Fibroblast of mammary gland (primary cell): ENCODE measurements around the gene SH2D4B.

Source experiments
- DNase-seq: peaks from one replicate; pipeline ENCODE4 v3.0.0-alpha.2; 2010; ENCODE audit warnings: low read depth
- H3K4me3 ChIP-seq: 2 replicates; pipeline ENCODE4 v1.5.1; 2011; ENCODE audit warnings: low read depth, mild to moderate bottlenecking, low read length, moderate library complexity; ENCODE audit not compliant: control insufficient read depth
- TF ChIP-seq, protein P1 (sequence below): conservative IDR thresholded peaks from 2 replicates; pipeline ENCODE4 v1.5.1; 2011; ENCODE audit warnings: low read depth, low read length, inconsistent platforms; ENCODE audit not compliant: control insufficient read depth, insufficient read depth

The SH2D4B gene

DNA sequence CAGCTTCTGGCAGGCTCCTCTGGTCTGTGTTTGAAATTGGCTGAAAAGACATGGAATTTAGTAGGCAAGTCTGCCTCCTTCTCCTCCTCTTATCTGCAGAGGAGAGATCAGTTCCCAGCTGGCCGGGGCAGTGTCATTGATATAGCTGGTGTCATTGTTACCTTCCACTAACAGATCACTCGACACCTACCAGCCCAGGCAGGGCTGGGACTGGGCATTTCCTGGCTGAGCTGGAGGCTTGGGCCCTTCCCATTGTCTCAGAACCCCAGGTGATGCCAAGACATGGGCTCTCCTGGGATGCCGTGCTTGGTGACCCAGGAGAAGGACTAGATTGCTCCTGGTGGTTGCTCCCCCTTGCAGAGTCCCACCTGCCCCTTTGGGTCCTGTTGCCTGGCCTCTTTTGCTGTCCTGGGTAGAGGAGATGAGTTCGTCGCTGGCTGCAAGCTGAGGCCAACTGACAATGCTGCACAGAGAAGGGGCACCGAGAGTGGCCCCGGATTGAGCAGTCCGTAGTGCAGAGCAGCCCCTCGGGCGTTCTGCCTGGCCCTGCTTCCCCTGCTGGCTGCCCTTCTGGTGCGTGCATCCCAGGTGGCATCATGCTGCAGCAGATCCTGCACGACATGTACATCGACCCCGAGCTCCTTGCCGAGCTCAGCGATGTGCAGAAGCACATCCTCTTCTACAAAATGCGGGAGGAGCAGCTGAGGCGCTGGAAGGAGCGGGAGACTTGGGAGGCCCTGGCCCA, at the start of gene SH2D4B:
Gene SH2D4B (plus strand): TSS at position 167 of the 745 bp plus-strand sequence. CDS start 430 bp downstream, at position 597.
- no peak for DNase-seq
- TF ChIP-seq, protein P1, sequence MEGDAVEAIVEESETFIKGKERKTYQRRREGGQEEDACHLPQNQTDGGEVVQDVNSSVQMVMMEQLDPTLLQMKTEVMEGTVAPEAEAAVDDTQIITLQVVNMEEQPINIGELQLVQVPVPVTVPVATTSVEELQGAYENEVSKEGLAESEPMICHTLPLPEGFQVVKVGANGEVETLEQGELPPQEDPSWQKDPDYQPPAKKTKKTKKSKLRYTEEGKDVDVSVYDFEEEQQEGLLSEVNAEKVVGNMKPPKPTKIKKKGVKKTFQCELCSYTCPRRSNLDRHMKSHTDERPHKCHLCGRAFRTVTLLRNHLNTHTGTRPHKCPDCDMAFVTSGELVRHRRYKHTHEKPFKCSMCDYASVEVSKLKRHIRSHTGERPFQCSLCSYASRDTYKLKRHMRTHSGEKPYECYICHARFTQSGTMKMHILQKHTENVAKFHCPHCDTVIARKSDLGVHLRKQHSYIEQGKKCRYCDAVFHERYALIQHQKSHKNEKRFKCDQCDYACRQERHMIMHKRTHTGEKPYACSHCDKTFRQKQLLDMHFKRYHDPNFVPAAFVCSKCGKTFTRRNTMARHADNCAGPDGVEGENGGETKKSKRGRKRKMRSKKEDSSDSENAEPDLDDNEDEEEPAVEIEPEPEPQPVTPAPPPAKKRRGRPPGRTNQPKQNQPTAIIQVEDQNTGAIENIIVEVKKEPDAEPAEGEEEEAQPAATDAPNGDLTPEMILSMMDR: no peak
- no peak within 1 kb of the TSS for H3K4me3 ChIP-seq

DNA sequence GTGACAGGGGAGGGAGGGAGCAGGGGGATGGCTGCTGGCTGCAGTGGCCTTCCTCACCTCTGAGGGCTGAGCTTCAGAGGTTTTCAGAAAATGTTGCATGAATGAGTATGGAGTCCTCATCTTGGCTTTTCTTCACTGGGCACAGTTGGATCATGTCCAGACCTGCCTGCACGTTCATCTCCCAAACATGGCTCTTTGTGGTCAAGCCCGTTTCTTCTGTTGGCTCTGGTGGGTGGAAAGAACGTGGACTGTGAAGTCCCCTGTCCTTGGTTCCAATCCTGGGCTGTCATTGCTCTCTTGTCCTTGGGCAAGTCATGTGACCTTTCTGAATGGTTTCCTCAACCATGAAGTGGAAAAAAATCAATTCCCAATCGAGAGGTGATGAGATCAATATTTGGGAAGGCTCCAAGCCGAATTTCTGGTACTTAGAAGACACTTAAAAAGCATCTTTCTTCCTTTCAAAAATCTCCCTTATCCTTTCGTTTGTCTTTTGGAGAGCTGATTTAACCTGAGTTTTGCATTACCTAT, 49.1 kb upstream of the SH2D4B start:
- no peak for DNase-seq
- no peak overlapping the region for H3K4me3 ChIP-seq
- TF ChIP-seq, protein P1: no peak

DNA sequence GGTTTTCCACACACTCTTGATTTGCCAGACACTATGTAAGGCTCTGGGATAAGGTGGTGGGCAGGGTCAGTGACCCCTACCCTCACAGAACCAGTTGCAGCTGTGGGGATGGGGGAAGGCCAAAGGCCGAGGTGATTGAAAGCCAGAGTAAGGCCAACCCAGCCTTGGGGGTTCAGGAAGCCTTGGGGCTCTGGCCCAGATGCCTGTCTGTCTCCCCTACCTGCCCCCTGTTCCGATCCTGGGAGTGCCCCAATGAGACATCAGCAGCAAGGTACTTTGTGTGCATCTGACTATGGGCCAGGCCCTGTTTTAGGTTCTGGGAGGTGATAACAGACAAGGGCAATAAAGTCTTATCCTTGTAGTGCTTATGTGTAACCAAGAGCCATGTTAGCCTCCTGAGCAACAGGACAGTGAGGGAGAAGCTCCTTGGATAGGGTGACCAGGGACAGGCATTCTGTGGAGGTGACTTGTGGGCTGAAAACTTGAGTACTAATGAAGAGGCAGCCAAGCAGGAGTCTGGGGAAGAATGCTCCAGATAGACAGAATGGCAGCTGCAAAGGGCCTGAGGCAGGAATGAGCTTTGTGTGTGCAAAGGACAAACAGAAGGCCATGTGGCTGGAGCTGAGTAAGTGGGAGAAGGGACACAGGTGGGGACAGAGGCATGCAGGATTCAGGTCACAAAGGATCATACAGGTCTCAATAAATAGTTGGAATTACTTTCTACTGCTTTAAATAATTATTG, 48.2 kb upstream of the SH2D4B start:
- no peak overlapping the region for H3K4me3 ChIP-seq
- no peak for DNase-seq
- TF ChIP-seq, protein P1: no peak

DNA sequence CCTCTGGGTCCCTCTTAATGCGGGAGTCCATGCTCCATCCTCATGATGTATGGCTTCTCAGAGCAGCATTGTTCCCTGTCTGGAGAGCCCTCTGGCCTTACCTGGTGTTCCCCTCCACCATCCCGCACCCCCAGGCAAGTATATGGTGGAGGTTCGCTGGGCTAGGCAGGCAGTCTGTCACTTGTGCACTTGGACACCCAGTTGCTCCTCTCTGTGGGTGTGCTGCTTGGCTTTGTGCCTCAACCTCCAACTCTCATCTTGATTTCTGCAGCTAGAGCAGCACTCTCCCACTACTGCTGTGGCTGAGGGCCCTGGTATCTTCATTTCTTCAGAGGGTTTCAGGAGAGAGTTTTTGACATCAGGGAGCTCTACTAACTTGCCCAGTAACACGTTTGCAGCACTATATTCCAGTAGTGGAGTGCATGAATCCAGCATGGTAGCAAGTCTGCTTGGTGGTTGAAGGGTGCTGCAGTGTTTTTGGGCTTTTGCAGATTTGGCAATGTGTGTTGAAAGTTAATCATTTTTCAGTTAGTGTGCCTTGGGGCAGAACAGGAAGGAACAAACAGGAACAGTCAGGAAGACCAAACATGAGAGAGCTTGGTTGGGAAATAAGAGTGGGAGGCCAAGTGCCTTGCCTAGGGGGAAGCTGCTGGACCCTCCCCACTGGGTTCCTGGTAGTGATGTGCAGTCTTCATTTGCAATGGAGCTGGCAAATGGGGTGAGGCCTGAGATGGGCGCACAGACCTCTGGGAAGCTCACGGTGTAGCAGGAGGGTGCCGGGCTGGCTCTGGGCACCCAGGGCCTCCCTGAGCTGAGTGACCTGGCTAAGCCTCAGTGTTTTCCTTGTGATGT, 46.2 kb upstream of the SH2D4B start:
- TF ChIP-seq, protein P1: no peak
- DNase-seq: no peak
- H3K4me3 ChIP-seq: no peak overlapping the region

DNA sequence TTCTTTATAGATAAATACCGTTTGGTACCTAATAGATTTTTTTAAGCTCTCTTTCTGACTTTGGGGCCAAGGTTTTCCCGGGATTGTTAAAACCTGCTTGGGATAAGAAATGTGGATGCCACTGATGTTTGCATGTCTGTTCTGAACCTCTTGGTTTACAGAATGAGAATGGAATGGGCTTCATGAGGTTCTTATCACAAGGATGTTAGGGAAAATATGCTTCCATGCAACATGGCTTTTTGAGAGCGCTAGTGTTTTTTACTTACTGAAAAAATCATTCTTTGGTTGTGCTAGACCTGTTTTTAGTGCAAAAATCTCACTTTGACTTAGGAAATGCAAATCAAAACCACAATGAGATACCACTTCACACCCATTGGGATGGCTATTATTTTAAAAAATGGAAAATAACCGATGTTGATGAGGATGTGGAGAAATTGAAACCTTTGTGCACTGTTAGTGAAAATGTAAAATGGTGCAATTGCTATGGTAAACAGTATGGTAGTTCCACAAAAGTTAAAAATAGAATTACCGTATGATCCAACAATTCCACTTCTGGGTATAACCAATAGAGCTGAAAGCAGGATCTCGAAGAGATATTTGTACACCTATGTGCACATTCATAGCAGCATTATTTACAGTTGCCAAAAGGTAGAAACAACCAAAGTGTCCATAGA, 44.7 kb upstream of the SH2D4B start:
- TF ChIP-seq, protein P1: no peak
- no peak for DNase-seq
- H3K4me3 ChIP-seq: no peak overlapping the region
